ENCODE measurements around the gene USP31.

USP31 gene, protein sequence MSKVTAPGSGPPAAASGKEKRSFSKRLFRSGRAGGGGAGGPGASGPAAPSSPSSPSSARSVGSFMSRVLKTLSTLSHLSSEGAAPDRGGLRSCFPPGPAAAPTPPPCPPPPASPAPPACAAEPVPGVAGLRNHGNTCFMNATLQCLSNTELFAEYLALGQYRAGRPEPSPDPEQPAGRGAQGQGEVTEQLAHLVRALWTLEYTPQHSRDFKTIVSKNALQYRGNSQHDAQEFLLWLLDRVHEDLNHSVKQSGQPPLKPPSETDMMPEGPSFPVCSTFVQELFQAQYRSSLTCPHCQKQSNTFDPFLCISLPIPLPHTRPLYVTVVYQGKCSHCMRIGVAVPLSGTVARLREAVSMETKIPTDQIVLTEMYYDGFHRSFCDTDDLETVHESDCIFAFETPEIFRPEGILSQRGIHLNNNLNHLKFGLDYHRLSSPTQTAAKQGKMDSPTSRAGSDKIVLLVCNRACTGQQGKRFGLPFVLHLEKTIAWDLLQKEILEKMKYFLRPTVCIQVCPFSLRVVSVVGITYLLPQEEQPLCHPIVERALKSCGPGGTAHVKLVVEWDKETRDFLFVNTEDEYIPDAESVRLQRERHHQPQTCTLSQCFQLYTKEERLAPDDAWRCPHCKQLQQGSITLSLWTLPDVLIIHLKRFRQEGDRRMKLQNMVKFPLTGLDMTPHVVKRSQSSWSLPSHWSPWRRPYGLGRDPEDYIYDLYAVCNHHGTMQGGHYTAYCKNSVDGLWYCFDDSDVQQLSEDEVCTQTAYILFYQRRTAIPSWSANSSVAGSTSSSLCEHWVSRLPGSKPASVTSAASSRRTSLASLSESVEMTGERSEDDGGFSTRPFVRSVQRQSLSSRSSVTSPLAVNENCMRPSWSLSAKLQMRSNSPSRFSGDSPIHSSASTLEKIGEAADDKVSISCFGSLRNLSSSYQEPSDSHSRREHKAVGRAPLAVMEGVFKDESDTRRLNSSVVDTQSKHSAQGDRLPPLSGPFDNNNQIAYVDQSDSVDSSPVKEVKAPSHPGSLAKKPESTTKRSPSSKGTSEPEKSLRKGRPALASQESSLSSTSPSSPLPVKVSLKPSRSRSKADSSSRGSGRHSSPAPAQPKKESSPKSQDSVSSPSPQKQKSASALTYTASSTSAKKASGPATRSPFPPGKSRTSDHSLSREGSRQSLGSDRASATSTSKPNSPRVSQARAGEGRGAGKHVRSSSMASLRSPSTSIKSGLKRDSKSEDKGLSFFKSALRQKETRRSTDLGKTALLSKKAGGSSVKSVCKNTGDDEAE (N-terminal part only)

DNA sequence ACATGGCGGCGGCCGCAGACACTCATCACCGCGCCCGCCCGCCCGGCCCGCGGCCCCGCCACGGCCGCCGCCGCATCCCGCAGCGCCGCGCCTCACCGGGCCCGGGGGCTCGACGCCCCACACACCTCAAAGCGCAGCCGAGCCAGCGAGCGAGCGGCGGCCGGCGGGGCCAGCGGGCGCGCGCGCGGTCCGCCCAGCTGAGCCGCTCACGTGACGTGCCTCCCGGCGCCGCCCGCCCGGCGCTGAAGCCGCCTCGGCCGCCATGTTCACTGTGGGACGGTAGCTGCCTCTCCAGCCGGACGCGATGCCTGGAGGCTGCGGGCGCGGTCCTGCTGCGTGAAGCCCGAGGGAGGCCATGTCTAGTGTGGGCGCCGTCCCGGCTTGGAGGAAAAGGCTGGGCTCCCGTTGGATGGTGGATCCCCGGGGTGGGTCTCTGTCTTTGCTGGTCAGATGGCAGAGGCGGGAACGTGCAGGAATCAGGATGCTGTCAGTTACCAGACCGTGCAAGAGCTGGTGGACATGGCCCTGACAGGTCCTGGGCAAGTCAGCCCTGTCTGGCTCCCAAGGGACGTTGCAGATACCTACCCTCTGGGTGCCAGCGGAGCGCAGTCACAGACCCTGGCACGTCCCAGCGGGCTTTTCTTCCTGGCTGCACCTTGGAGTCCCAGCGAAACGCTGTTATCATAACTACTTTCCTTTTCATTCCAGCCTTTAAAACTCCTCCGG lies at the start of gene USP31:
Gene USP31, minus strand, starts transcription at position 186 of the 726 bp plus-strand sequence. Its CDS starts 182 bp downstream, at position 4.
- DNase-seq (ENCODE audit: low read depth), result peak; percentile 89

DNA sequence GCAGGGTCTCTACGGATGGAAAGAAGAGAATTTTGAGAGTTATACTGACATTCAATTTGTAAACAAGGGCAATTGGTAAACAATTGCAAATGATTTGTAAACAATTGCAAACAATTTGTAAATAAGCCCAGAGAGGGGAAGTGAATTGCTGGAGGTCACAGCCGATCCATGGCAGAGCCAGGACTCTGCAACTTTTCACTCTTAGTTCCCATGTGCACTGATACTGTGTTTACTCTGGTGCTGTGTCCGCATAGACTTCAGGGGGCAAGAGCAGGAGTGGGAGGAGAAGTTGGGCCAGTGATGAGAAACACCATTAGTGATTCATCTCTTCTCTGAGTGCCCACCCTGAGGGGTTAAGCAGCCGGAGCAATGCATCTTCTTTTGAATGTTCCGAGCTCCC lies 47.3 kb upstream of the USP31 start:
- DNase-seq (ENCODE audit: low read depth), result no peak

DNA sequence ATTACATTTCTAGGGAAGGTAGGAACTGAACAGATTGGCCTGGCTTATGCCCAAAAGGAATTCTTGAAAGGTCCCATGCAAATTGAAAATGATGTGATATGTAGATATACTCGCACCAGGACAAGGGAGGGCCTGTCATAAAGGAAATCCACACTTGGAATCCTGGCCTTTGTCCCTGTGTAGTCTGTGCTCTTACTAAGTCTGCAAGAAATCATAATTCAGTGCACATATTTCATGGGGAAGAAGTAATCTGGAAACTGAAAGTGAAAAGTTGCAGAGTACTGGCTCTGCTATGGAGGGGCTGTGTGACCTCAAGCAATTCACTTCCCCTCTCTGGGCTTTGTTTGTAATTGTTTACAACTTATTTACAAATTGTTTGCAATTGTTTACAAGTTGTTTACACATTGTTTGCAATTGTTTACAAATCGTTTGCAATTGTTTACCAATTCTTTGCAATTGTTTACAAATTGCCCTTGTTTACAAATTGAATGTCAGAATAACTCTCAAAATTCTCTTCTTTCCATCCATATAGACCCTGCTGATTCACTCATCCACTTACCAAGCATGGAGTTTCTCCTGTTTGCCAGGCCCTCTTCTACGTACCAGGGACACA lies 46.2 kb upstream of the USP31 start:
- DNase-seq (ENCODE audit: low read depth), result no peak

DNA sequence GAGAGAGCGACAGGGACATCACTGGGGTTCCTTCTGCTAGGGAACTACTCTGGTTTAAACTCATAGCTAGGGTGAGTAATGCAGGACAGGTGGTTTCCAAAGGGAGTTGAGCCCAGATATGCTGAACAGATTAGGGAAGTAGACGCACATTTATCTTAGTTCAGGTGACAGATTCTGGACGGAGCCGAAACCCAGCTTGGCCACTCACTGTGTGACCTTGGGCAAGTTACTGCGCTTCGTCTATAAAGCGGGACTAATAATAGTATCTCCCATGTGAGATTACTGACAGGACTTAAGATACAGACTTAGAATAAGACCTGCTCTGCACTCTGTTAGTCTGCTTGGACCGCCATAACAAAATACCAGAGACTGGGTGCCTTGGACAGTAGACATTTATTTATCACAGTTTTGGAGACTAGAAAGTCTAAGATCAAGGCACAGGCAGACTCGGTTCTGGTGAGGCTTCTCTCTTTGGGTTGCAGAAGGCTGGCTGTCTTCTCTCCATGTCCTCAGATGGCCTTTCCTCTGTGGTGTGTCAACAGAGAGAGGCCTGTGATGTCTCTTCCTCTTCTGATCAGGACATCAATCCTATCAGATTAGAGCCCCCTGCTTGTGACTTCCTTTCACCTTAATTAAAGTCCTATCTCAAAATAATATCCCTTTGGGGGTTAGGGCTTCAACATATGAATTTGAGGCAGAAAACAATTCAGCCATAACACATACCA lies 45.4 kb upstream of the USP31 start:
- no peak for DNase-seq (ENCODE audit: low read depth)

DNA sequence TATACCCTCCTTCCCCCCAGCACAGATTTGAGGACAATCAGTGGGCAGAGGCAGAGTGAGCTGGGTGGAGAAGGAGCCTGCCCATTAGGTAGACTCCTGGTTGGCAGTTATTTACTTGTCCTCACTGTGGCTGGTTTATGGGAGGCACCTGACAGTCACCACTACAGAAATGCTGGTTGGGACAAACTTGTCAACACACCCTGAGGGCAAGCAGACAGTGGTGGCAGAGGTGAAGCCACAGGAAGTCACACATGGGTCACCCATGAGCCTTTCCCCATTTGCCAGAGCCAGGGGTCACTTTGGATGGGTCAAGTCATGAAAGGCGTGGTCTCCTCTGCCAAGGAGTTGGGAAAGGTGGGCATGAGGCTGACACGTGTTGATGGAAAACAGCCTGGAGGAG lies 39.7 kb upstream of the USP31 start:
- no peak for DNase-seq (ENCODE audit: low read depth)

DNA sequence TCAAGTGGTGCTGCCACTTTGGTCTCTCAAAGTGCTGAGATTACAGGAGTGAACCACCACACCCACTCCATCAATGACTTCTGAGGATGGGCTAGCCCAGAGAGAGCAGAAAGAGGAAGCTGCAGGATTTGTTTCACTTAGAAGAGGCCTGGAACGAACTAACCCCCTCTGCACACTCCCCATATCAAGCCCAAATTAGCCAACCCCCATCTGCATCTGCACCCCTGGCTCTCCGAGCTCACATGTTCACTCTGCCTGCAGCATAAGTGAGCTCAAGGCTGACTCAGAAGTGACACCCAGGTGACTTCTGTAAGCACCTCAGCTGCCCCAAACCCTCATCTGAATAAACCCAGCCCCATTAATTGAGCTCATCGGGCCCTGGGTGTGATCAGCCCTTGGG lies 38.1 kb upstream of the USP31 start:
- no peak for DNase-seq (ENCODE audit: low read depth)

DNA sequence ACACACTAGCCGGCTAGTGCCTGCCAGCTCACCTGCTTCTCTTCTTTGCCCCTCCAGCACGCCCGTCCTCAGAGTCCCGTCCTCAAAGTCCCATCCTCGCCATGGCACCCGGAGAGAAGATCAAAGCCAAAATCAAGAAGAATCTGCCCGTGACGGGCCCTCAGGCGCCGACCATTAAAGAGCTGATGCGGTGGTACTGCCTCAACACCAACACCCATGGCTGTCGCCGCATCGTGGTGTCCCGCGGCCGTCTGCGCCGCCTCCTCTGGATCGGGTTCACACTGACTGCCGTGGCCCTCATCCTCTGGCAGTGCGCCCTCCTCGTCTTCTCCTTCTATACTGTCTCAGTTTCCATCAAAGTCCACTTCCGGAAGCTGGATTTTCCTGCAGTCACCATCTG lies 36.9 kb upstream of the USP31 start:
- no peak for DNase-seq (ENCODE audit: low read depth)

DNA sequence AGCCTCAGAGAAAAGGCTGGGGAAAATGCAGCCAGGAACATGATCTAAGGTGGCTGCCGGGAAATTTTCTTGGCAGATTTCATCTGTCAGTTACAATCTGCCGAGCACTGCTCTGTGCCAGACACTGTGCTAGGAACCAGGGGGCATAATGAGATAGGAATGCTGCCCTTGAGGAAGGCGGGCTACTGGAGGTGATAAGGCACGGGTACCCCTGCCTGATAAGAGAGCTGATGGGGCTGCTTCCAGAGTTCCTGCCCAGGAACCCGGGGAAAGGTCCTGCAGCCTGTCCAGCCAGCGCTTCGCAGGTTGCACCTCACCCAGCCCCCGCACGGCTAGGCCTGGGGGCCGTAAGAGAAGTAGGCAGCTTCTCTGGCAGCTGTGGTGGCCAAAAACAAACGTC lies 36.4 kb upstream of the USP31 start:
- DNase-seq (ENCODE audit: low read depth), result no peak

DNA sequence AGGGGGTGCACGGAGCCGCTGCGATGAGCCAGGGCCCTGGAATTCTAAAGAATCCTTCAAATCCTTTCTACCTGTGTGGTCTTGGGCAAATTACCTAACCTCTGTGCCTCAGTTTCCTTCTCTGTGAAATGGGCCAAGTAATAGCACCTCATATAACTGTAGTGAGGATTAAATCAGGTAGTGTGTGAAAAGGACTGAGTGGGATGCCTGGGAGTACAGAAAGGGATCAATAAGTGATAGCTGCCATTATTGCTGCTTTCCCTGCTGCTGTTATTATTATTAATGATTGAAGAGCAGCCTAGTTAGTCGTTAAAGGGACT lies 34.3 kb upstream of the USP31 start:
- no peak for DNase-seq (ENCODE audit: low read depth)

DNA sequence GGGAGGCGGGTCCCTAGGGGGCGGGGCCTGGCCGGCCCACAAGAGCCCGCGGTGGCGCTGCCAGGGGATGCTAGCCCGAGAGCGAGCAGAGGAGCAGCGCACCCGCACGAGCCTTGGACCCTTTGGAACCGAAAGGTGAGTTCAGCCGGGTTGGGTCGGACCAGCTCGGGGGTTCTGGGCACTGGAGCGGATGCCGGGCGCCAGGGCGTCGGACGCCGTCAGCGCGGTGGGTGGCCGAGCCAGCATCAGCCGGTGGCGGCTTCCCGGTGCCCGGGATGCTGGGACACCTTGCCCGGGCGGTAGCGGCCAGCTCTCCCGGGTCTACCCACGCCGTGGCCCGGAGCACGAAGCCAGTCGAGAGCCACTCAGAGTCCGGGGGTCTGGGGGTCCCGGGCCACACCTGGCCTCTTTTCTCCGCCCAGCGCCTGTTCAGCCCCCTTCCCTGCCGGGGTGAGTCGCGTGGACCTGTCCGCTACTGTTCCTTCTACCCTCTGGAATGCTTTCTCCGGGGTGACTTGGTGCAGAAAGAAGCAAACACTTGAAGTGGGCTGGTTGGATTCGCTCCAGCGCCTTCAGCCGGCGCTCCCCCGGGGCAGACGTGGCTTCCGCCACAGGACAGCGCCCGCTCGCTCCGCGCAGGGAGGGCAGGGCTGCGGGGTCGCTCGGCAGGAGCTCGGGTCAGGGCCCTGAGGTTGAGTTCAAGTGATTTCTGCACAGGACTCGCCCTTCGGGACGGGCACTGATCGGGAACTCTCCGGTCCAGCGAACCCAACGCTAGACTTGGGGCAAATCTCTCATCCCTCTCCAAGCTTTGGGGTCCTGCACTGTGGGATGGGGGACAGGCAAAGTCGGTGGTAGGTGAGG lies 33.7 kb upstream of the USP31 start, which contains the start of gene SCNN1G:
Gene SCNN1G, plus strand, starts transcription at position 67 of the 864 bp plus-strand sequence. CDS start 3,527 bp downstream, outside the sequence.
- DNase-seq (ENCODE audit: low read depth), result no peak

DNA sequence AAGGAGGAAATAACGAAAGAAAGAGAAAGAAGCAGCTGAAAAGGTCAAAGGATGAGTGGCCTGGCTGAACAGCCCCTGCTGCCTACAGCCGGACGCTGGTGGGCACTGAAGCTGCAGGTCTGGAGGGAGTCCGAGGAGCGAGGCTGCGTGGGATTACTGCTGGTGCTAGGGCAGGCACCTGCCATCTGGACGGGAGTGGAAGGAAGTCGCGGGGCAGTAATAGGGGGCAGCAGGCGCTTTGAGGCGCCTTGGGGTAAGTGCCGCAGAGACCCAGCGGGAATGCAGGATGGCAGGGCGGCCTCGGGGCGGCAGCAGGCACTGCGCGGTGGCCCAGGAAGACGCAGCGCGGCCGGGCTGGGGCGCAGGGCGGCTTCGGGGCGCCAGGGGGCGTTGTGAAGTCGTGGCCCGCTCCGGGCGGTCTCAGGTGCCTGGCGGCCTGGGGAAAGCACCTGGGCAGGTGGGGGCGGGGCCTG lies 33.0 kb upstream of the USP31 start:
- peak; percentile 49 for DNase-seq (ENCODE audit: low read depth)

DNA sequence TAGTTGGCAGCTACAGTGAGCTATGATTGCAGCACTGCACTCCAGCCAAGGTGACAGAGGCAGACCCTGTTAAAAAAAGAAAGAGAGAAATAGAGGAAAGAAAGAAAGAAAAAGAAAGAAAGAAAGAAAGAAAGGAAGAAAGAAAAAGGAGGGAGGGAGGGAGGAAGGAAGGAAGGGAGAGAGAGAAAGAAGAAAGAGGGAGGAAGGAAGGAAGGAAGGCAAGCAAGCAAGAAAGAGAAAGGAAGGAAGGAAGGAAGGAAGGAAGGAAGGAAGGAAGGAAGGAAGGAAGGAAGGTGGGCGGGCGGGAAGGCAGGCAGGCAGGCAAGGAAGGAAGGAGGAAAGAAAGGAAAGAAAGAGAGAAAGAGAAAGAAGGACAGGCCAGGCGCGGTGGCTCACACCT lies 32.3 kb upstream of the USP31 start:
- DNase-seq (ENCODE audit: low read depth), result no peak

DNA sequence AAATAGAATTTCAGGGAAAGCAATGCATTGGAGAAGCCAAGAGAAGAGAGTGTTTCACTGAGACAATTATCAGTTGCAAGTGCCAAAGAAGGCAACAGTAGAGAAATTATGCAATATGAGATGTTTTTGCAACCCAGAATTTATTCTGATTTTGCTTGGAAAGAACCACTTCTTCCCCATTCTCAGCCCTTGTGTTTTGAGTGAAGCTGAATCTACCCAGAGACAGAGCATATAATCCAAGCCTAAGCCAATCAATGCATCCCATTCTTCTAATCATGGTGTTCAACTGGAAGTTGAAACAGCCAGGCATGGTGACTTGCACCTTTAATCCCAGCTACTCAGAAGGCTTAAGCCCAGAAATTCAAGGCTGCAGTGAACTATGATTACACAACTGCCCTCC lies 26.4 kb upstream of the USP31 start:
- no peak for DNase-seq (ENCODE audit: low read depth)

DNA sequence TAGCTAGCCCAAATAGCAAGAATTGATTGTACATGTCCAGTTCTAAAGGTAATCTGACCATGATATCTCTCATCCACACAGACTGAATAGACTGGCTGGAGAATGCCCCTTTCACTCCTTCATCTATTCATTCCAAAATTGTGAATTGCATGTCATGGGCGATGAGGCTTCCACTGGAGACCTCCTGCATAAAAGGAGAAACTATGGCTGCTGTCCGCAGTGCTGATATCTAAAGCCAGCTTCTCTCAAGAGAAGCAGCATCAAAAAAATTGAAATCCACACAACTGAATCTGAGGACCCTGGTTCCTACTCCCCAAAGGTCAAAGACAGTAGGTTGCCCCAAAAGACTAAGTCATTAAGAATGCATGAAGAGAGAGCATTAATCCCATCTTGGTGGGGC lies 25.4 kb upstream of the USP31 start:
- DNase-seq (ENCODE audit: low read depth), result no peak

DNA sequence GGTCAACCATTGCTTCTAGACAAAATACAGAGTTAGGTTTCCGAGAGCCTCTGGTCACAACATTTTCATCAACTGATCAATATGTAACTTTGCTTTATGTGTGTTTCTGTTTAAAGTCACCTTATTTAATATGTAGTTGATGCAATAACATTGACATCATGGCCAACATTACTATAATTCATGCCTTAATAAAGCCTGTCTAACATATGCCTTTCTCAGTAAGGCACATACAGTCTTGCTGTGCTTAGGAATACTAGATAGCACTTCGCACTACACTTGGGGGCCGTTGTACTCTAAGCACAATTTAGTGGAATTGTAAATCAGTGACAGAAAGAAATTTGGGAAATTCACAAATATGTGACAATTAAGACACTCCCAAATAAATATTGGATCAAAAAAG lies 23.7 kb upstream of the USP31 start:
- DNase-seq (ENCODE audit: low read depth), result no peak

DNA sequence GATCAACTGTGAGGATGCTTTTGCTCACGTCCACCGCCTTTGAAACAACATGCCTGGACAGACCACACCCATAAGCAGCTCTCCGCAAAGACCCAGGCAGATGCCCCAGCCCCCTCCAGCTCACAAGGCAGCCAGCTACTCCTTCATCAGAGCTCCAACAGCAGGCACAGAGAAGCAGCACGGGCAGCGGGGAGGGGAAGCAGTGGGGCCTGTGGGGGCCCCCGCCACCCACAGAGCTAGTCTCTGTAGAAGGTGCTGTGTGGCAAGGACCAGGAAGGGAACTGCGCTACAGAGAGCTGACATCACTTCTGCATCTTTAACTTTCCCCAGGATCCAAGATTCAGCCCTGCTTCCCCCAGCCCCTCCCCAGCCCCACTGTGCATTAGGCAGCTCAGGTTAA lies 23.3 kb upstream of the USP31 start:
- DNase-seq (ENCODE audit: low read depth), result no peak

DNA sequence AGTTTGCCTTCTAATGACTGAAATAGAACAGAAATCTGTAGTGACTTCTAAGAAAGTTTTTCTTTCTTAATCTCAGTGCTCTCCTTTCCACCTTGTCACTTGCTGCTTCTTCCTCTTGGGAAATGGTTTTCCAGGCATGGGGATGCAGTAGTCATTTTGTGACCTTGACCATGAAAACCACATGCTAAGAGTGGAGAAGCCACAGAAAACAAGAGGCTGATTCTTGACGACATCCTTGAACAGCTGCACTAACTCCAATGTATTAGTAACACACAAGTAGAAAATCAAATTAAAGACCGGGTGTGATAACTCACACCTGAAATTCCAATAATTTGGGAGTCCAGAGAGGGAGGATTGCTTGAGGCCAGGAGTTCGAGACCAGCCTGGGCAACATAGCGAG lies 15.5 kb upstream of the USP31 start:
- DNase-seq (ENCODE audit: low read depth), result no peak

DNA sequence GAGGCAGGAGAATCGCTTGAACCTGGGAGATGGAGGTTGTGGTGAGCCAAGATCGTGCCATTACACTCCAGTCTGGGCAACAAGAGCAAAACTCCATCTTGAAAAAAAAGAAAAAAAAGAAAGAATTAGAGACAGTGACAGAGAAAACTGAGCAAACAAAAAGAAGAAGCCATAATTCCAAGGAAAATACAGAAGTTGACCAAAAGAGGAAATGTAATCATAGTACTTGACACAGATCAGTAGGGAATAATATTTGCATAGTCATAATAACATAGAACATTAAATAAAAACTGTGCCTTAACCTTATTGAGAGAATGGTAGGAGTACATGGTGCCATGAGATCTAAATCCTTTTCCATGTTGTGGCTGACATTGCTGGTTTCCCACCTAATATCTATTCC lies 14.7 kb upstream of the USP31 start:
- DNase-seq (ENCODE audit: low read depth), result no peak

DNA sequence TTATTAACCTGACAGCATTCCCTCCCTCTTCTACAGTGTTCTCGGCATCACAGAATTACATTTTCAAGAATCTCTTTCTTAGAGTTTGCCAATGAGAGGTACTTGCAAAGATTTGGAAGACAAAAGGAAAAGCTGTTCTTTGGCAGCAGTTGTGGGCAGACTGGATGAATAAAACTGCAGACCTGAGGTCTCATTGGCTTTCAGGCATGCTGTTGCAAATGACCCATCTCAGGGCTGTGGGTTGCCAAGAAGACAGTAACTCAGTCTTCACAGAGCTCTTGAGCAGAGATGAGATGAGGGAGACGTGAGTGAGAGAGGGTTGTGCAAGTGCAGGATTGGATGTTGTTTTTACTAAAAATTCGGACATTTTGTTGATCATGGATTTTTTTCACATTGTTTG lies 11.3 kb upstream of the USP31 start:
- DNase-seq (ENCODE audit: low read depth), result no peak

DNA sequence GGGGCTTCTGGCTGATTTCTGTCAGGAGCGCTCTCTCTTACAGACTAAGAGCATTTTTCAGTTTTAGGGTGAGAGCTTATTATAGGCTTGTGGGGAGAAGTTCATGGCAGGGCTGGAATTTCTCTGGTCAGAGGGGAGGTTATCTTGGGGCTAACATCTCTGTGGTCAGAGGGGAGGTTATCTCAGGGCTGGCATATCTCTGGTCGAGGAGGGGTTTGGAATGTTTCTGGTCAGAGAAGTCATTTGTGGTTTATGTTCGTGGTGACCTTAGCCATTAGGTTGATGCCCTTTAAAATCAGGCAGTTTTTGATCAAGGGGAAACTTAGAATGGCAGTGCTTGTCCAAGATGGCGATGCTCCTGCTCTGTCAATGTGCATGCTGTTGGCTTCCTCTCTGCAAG lies 10.8 kb upstream of the USP31 start:
- no peak for DNase-seq (ENCODE audit: low read depth)

All from activated T-cell treated with anti-CD3 and anti-CD28 coated beads for 24 hours (primary cell).